NCI-H345 treated with DMSO at 0.1 percent for 48 hours (cell line): Measurements from ENCODE around the gene IER2.
"Not testable (repeated sequence)": the region's sequence is repeated elsewhere in the genome, so short reads cannot be mapped to it uniquely, and the experiment has no call there.

ENCODE experiments used
- DNase-seq: peaks from one replicate; lab custom pipeline; 2025; ENCODE audit not compliant: unreplicated experiment; lab: John Stamatoyannopoulos, UW

Gene IER2

DNA sequence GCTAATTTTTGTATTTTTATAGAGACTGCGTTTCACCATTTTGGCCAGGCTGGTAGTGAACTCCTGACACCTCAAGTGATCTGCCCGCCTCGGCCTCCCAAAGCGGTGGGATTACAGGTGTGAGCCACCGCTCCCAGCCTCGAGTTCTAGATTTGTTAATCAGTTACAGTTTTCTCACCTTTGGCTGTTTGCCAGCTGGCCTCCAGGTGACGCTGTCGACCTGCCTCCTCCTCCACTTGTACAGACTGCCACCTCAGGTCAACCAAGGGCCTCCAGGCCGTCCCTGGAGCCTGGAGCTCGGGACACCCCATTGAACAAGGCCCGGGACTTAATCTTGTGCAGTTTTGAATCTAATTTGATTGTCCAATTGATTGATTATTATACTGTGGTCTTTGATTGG, 45.5 kb downstream of the IER2 start:
- DNase-seq = no peak

- DNase-seq = no peak
These were observed 48.4 kb downstream of the IER2 start for GRCh38 chr19:13198634-13199033.

GRCh38 chr19:13202112-13202511, 51.9 kb downstream of the IER2 start:
- DNase-seq = not testable (repeated sequence)
